Measurements from ENCODE around the gene RRP1.

Gene RRP1

DNA sequence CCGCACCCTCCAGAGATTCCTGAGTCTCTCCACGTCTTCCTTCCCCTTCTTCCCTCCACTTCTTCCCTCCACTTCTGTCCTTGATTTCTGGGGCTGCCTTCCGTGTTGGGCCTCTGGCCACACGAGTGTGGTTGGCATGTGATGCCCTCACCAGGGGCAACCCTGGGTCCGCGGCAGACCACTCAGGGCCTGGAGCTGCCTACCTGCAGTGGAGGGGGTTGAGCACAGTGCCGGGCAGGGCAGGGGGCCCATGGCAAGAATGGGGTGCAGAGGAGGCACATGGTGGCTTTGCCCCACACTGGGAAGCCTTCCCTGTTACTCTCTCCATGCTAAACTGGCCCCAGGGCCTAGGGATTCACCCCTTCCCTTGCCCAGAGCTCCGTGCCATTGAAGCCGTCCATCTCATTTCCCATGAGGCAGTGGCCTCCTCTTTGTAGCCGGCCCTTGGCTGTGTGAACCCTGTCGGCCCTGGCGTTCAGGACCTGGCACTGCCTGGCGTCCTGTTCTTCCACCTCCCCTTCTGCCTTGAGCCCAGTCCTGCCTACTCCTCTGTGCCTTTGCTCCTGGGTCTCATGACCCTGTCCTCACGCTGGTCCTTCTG is 13.4 kb downstream of the RRP1 start:
- no peak for DNase-seq (ENCODE audit: low spot score)

DNA sequence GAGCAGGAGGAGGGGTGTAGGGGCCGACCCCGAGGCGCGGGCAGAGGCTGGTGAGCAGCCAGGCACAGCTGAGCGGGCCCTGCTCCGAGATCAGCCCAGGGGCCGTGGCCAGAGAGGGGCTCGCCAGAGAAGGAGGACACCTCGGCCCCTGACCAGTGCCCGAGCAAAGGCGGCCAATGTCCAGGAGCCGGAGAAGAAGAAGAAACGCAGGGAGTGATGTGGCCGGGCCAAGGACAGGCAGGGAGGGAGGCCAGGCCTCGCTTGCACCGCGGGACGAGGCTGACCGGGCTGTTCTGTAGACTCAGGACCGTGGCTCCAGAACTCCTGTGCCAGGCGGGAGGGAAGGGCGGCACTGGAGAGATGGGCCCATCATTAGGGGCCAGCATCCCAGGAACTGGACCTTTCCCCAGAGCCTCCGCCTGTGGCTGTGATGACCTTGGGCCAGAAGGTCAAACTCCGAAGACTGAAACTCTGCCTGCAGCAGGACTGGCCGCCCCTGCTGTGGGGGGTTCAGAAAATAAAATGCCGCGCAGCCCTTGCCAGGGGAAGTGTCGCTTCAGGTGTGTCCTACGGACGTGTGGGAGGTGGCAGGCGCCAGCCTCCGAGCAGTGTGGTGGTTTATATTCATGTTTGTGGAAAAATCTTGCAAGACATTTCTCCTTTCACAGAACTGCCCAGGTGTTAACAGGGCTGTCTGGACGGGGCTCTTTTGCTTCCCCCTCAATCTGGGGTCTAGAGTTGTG is 14.4 kb downstream of the RRP1 start:
- no peak for DNase-seq (ENCODE audit: low spot score)

DNA sequence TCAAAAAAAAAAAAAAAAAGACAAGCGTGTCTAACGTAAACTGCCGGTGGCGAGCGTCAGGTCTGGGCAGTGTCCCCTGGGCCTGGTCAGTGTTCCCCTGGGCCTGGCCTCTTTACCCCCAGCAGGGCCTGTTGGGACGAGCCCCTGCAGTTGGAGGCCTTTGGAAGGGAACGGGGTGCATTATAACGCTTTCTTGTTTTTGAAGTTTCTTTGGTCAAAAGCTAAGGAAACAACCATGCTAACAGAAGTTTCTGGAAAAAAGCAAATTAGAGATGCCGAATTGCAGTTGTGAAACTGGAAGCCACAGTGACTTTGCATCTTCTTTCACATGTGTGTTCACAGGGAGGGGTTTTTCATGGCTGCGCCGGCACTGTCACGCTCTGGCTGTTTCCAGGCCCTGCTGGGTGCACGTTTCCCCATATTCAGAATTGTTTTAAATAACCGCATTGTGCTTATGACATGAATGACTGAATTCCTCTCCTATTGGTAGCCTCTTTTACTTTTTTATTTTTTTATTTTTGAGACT is 16.0 kb downstream of the RRP1 start:
- no peak for DNase-seq (ENCODE audit: low spot score)

DNA sequence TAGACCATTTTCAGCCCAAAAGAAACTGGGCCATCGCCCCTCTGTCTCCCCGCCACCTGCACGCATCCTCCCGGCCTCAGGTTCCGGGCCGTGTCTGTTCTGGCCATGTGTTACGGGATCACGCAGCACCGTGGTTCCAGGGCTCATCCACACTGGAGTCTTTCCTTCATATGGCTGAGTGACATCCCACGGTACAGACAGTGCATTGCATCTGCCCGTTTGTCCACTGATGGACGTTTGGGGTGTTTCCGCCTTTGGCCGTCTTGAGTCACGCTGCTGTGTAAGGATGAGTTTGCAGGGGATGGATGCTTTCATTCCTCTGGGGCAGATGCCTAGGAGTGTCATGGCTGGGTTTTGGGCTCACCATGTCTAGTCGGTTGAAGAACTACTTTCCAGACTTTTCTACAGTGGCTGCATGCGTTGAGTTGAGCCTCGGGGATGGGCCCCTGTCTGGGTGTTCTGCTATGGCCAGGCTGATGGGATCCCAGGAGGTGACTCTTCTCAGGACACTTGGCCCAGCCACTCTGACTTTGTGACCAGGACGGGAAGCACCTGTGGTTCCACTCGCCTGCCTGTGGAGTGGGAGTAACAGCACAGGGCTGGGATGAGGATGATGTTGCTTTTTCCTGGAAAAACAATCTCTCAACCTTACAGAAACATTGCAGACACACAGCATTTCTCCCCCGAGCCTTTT is 16.8 kb downstream of the RRP1 start:
- no peak for DNase-seq (ENCODE audit: low spot score)

DNA sequence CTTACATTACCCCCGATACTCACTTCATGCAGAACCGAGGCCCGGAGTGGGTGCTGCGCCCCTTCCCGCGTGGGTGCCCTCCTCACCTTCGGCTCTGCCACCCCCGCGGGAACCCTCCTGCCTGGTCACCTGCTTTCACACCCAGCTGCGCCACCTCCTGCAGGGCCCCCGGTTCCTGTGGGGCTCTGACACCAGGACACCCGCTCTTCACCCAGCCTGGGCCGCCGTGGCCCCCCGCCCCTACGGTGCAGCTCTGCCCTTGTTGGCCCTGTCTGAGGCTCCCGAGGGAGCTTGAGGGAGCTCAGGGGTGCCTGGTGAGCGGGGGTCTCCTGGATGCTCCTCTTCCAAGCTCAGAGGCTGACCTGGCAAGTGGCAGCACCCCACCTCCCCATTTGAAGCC is 19.0 kb downstream of the RRP1 start:
- no peak for DNase-seq (ENCODE audit: low spot score)

DNA sequence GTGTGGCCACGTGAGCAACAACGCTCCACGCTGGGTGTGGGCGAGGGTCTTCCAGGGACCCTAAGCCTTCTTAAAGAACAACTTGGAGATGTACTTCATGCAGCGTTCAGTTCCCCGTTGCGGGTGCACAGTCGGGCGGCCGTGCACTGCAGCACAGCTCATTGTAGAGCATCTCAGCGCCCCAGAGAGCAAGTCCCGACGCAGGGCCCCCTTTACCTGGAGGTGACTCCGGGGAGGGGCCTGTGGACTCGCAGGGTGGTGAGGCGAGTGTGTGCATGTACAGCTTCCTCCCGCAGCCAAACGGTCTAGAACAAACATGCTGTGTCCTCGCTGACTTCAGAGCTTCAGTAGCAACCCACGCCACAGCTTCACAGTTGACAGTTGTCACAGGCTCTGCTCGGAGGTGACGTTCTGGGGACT is 19.5 kb downstream of the RRP1 start:
- no peak for DNase-seq (ENCODE audit: low spot score)

DNA sequence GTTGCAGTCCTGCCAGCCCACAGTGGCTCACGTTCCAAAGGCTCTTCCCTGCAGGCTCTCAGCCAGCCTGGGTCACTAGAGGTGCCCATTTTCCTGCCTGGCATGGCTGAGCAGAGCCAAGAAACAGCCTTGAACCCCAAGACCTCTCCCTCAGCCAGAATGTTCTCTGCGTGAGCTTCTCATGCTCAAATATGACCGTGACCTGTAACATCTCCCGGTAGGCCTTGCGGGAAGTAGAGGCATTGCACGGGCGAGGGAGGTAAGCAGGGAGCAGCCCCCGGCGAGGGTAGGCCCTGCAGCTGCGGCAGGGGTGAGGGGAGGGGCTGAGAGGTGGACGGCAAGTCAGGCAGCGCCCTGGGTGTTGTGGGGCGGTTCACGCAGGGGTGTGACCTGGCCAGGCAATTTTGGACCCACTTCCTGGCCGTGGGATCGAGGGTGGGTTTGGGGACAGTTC is 20.0 kb downstream of the RRP1 start:
- DNase-seq (ENCODE audit: low spot score) = no peak

DNA sequence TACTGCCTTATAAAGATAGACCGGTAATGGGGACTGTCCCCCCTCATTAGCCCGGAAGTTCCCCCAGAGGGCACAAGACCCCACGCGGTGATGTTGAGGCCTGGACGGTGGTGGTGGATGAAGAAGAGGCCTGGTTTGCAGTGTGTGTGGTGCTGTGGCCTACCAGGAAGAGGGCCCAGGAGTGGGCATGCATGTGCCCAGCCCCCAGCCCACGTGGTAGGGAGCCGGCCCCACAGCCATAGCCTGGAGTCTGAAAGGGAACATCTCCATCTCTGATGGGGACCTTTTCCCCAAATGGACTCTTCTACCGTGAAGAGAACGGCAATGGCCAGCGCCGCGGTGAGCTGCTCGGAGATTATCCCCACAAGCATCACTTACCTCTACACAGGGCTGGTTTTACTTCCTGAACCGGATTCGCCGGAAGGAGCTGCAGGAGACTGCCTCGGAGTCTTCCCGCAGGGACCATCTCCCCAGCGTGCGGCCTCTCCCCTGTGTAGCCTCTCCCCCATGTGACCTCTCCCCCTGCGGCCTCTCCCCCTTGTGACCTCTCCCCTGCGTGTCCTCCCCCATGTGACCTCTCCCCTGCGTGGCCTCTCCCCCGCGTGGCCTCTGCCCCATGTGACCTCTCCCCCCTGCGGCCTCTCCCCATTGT is 20.6 kb downstream of the RRP1 start:
- no peak for DNase-seq (ENCODE audit: low spot score)

DNA sequence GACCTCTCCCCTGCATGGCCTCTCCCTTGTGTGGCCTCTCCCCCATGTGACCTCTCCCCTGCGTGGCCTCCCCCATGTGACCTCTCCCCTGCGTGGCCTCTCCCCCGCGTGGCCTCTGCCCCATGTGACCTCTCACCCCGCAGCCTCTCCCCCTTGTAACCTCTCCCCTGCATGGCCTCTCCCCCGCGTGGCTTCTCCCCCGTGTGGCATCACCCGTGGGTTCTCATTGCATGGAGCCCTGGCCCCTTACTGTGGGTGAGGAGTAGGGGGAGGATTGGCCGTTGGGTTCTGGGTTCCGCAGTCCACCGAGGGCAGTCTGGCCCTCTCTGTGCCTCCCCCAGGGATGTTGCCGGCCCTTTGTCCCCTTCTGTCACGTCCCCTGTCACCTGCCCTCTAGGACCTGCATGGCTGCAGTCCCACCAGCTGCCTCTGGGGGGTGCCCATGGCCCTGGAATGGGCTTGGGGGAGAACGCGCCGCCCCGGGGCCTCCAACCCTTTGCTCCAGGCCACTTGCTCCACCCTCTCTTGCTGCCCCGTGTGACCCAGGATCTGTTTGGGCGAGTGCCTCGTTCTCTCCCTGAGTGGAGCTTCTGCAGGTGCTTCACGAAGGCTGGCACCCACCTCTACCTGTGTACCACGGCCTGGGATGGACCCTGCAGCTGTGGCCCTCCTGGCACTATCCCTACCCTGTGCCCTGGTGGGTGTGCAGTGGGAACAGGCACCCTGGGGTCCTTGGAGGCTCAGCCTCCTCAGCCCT is 21.3 kb downstream of the RRP1 start:
- DNase-seq (ENCODE audit: low spot score) = peak; percentile 79

DNA sequence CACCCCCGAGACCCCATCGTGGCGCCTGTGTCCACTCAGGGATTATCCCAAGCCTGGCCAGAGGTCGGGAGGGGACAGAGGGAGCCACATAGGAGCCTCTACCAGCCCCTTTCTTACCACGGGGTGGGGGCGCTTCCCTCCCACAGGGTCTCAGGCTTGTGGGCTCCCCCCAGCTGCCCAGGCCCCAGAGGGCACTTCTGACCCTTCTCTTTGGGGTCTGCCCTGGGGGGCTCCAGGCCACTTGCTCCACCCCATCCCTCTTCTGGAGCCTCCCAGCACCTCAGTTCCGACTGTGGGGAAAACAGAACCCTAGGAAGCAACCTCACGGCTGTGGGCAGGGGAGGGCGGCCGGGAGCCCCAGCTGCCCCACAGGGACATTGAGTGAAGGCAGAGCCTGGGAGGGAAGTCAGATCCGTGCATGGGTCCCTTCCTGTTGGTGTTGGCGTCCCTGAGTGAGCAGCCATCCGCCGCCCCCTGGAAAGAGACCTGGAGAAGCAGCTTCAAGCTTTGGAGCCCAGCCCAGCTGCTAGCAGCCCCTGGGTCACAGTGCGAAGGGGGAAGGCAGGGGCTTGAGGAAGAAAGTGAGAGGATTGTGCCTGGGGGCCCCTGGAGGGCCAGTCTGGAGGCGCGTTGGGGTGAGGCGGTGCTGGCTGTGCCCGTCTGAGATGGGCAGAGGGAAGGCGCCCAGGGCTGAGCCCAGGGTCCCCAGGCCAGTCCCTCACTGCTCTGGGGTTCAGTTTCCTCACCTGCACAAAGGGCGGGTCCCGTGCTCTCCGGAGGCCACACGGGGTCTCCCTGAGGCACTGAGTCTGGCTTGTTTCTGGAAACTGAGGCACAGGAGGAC is 22.1 kb downstream of the RRP1 start:
- DNase-seq (ENCODE audit: low spot score) = no peak

DNA sequence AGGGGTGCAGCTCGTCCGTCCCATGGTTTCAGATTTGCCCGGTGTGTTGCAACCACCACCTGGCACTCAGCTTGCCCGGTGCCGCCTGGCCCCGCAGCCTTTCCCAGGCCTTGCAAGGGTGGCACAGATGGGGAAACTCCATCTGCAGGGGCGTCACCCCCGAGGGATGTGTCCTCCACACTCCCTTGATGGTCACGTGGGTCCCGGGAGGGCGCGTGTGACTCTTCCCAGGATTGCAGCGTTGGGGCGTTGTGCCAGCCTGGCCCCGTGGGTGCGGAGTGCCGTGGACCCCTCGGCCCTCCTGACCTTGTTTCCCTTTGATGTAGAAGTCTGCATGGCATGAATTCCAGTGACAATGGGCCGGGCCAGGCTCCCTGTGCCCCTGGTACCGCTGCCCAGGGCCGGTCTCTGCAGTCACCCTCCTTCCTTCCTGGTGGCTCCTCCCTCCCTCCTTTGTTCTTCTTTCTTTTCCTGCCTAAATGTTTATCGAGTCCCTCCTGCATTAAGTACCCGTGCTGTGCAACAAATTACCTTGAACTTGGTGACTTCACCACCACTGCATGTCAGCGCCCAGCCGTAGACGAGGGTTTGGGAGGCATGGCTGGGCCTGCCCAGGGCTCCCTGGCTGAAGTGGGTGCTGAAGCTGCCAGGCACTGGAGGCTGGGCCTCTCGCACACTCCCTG is 22.9 kb downstream of the RRP1 start:
- DNase-seq (ENCODE audit: low spot score) = peak; percentile 23

DNA sequence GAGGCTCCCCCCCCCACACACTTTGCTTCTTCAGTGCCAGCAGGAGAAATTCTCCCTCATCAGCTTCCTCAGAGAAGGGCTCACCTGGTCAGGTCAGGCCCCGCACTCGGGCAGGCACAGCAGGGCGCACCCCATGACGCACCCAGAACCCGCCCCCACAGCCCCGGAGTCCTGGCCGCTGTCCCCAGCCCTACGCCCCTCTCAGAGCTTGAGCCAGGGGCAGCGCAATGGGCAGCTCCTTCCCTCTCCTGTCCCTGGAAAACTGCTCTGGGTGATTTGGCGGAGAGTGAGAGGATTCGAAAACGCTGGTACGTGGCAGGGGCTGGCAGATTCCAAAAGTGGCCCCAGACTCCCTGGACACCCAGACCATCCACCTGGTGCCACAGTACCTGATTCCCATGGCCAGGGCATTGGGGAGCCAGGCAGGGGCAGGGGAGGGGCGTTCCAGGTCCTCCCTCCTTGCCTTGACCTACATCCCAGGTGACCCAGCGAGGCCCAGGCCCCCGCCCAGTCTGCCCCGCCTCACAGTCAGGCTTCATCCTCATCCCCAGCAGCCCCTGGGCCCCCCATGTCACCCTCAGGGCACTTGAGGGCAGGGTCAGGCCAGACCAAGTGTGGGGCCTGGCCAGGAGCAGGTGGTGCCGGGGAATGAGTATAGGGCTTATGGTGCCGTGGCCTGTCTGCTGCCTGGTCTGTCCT is 23.7 kb downstream of the RRP1 start:
- DNase-seq (ENCODE audit: low spot score) = no peak

DNA sequence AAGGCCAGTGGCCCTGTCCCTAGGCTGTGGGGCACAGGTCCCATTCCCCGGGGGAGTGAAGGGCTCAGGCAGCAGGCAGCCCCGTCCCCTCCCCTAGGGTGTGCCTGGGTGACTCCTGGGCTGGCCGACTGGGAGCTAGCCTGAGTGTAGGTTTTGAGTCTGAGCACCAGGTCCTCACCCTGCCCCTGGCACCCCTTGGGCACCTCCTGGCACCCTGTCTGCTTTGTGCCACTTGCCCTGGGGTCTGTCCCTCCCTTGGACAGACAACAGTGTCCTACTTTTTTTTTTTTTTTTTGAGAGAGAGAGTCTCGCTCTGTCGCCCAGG is 24.2 kb downstream of the RRP1 start:
- DNase-seq (ENCODE audit: low spot score) = no peak

DNA sequence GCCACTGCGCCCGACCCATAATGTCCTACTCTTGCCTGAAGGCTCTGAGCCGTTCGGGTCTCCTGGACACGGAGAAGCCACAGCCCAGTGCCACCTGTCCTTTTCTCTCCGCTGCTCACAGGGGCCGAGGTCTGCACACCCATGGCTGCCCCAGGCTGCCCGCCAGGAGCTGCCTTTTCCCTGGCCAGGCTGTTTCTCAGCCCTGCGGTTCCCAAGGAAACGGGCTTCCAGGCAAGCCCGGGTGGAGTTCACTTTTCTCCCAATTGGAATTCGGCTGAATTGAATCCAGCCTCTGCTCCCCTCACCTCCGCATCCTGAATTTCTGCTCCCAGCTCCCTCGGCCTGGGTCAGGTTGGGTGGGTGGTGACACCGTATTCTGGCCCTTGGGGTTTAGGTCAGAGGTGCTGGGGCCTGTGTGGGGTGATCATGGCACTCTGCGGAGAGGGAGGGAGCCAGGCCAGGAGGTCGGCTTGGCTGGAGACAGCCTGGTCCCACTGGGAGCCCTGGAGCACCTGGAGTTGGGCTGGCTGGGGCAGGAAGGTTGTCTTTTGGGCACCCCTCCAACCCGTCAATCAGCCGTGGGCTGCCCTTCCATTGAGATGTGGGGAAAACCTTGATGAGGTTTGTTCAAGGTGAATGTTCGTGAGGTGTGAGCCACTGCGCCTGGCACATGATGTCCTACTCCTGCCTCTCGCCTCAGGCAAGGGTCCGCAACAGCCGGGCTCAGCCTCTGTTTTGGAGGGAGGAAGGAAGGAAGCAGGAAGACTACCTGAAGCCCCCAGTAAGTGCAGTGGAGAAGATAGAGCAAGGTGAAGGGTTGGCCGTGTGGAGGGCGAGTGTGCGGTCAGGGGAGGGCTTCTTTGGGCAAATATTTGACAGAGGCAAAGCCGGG is 25.1 kb downstream of the RRP1 start:
- DNase-seq (ENCODE audit: low spot score) = peak; percentile 22

DNA sequence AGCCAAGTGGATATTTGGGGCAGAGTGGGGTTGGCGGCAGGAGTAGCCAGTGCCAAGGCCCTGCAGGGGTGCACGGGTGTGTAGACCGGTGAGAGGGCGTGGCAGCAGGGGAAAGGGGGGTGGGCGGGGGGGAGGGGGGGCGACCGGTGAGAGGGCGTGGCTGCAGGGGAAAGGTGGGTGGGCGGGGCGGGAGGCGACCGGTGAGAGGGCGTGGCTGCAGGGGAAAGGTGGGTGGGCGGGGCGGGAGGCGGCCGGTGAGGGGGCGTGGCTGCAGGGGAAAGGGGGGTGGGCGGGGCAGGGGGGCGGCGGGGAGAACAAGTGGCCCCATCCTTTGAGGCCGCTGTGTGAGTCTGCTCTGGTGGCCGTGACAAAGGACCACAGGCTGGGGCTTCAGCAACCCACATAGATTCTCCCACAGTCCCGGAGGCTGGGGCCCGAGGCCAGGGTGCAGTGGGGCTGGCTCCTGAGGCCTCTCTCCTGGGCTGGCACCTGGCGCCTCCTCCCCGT is 25.8 kb downstream of the RRP1 start:
- DNase-seq (ENCODE audit: low spot score) = no peak

DNA sequence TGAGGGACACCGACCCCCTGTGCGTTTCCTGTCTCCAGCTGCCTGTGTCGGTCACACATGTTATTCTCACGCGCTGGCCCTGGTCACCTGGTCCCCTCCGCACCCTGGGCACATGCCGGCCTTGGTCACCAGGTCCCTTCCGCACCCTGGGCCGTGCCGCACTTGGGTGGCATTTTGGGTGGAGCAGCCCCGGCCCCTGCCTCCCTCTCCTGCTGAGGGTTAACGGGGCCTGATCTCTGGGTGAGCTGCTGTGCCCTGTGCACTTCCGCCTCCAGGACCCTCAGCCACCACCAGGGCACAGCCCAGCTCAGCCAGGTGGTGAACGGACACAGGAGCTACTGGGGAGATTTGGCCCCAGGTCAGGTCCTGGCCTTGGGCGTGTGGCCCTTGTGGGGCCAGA is 26.6 kb downstream of the RRP1 start:
- no peak for DNase-seq (ENCODE audit: low spot score)

DNA sequence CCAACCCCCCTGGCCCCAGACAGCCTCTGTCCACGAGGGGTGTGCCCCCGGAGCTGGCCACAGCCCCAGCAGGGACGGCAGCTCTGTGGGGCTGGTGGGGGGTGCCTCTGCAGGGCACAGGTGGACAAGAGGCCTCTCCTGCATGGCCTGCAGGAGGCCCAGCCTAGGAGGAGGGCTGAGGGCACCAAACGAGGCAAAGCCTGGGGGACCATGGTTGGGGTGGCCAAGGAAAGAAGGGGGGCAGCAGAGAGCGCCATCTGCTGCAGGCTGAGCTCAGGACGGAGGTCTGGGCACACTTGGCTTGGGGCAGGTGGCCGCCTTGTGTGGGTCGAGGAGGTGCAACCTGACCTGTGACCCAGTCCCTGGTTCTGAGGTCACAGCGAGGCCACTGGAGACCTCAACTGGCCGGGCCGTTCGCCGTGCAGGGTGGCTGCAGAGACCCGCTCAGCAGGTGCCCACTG is 27.3 kb downstream of the RRP1 start:
- no peak for DNase-seq (ENCODE audit: low spot score)
